ENCODE results near the gene NDUFA11.

DNA sequence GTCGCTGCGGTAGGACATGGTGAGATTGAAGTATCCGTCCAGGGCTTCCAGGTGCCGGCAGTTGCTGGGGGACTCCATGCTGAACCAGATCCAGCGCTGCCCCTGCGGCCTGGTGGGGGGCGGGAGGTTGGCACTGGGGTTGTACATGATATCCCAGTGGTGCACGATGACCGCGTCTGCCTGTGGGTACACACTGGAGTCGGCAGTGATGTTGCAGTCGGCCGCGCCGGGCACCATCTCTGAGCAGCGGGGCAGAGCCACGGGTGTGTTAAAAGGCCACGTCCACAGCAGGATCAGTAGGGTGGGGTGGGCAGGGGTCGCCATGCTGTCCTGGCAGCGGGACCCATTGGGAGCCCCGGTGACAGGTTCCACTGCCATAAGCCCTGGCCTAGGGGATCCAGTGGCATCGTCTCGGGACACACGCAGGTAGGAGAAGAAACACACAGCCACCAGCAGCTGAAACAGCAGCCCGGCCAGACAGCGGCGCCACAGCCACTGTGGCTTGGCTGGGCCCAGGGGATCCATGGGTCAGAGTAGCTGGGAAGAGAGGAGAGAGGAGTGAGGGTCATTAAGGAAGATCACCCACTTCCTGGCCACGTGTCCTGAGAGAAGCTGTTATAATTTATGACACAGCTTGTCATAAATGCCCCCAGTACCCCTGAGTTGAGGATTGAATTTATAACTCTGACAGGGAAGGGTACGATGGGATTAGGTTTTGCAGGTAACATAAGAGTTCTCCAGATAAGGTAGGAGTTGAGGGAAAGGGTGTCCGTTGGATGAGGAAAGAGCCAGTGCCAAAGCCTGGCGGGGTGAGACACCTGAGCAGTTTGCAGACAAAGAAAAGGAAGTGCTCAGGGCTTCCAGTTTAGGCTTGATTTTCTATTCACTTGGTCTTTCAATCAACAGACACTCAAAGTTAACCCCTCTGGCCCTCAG lies 36.1 kb downstream of the NDUFA11 start:
- TF ChIP-seq, protein P1, sequence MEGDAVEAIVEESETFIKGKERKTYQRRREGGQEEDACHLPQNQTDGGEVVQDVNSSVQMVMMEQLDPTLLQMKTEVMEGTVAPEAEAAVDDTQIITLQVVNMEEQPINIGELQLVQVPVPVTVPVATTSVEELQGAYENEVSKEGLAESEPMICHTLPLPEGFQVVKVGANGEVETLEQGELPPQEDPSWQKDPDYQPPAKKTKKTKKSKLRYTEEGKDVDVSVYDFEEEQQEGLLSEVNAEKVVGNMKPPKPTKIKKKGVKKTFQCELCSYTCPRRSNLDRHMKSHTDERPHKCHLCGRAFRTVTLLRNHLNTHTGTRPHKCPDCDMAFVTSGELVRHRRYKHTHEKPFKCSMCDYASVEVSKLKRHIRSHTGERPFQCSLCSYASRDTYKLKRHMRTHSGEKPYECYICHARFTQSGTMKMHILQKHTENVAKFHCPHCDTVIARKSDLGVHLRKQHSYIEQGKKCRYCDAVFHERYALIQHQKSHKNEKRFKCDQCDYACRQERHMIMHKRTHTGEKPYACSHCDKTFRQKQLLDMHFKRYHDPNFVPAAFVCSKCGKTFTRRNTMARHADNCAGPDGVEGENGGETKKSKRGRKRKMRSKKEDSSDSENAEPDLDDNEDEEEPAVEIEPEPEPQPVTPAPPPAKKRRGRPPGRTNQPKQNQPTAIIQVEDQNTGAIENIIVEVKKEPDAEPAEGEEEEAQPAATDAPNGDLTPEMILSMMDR (IDR thresholded peaks at IDR 0.05): no peak
- TF ChIP-seq POLR2AphosphoS5 (IDR thresholded peaks at IDR 0.05): no peak
- TF ChIP-seq POLR2A (IDR thresholded peaks at IDR 0.05): no peak

Measured in breast epithelium (tissue), 3 donors.